H1 (cell line): ENCODE results near the gene ALG1.

ENCODE experiments used
- ATF3 ChIP-seq: IDR thresholded peaks from 2 replicates; pipeline ENCODE4 v1.6.1; 2011; ENCODE audit warnings: low read depth, mild to moderate bottlenecking, low read length; ENCODE audit not compliant: insufficient read depth
- GABPA ChIP-seq: IDR thresholded peaks from 2 replicates; pipeline ENCODE4 v1.6.1; 2011; ENCODE audit warnings: mild to moderate bottlenecking, low read length, moderate library complexity, borderline replicate concordance; ENCODE audit not compliant: insufficient read depth
- PHF8 ChIP-seq: fragments of 200-600 bp; sonication (generic); conservative IDR thresholded peaks from 2 replicates; pipeline ENCODE4 v1.7.1; 2012; ENCODE audit warnings: low read depth, mild to moderate bottlenecking, inconsistent platforms, low read length, moderate library complexity
- POLR2AphosphoS5 ChIP-seq: IDR thresholded peaks from 2 replicates; pipeline ENCODE4 v1.6.1; 2011; ENCODE audit warnings: low read depth, low read length
- RFX5 ChIP-seq: IDR thresholded peaks from 2 replicates; pipeline ENCODE4 v1.6.1; 2011; ENCODE audit warnings: low read depth, low read length, improper control_type of control experiment, borderline replicate concordance
- TAF1 ChIP-seq: IDR thresholded peaks from 2 replicates; pipeline ENCODE4 v1.6.1; 2011; ENCODE audit warnings: mild to moderate bottlenecking, low read depth, low read length

DNA sequence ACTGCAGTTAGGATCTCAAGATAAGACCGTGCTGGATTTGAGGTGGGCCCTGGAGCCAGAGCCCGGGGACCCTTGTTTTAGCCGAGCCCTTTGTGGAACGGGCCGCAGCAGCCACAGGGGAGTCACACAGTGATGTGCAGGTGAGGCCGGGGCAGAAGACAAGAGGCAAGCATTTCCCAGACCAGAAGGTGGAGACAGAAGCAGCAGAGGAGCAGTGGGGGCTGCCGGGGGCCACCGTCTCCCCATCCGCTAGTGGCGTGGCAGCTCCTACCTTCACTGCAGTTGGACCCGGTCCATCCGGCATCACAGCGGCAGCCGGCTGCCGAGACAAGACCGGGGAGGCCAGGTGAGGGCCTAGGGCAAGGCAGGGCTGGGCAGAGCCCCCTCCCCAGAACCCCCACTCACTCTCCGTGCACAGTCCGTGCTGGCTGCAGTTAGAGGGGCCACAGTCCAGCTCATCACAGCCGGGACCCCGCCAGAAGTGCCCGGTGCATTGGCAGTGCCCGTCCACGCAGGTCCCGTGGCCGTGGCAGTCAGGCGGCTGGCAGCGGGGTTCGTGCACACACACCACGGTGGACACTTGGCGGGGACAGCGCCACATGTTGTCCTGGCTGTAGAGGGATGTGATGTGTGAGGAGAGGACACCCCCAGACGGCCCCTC lies 43.9 kb upstream of the ALG1 start:
- TF ChIP-seq RFX5 (no peak), ATF3 (no peak), PHF8 (no peak), POLR2AphosphoS5 (no peak), TAF1 (no peak), GABPA (no peak)
